Measurements from ENCODE around the gene NTF3. TPM values are rescaled to one million over a fixed set of nuclear protein-coding genes. Genes with fewer than 3 reads are reported as not detected.

NTF3 gene
- total and polyA plus RNA-seq, 2 of the 8 experiments (the other 6 are each of a cell fraction or from before 2014, with no cell fraction given), result 1.4 to 2.3 TPM

DNA sequence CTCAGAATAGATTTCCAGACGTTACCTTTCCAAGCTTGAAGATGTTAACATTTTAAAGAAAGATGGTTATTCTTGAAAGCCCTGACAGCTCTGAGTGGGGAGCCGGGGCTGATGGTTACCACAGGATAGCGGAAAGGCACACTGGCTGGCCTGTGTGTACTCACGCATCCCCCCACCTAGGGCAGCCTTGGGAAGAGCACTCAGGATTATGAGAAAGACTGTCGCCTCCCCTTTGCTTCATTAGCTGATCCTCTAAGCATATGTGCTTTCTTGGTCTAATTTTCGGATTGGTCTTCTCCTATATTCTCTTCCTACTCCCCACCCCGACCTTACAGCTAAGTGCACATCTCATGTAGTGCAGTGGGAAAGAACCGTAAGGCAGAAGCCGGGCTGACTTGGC, 20.7 kb downstream of the NTF3 start:
- H3K18ac ChIP-seq (ENCODE audit: extremely low read depth, low read length), result no peak overlapping the region
- no peak for FAIRE-seq
- H3K79me2 ChIP-seq (ENCODE audit: control insufficient read depth in 1 of 2, insufficient read depth in 2 of 2, low read length in 2 of 2), result no peaks in the 10 kb centered on the region
- TF ChIP-seq BRCA1 (IDR thresholded peaks at IDR 0.05; ENCODE audit: low read depth, low read length) (no peak), JUND (IDR thresholded peaks at IDR 0.05; ENCODE audit: low read length) (no peak), HDAC2 (IDR thresholded peaks at IDR 0.05; ENCODE audit: borderline replicate concordance in 1 of 2, low read depth in 2 of 2, low read length in 2 of 2) (no peak), ZNF274 (IDR thresholded peaks at IDR 0.05; ENCODE audit: borderline replicate concordance, extremely low read depth, low read length) (no peak)

More for the DNA sequence above, 20.7 kb downstream of the NTF3 start:
- Histone ChIP-seq H3K27ac (ENCODE audit: low read depth, low read length) (no peak overlapping the region), H3K23ac (ENCODE audit: insufficient read length) (no peak overlapping the region), H3K36me3 (ENCODE audit: control insufficient read depth in 2 of 4, insufficient read depth in 4 of 4, low read length in 3 of 4) (no peaks in the 10 kb centered on the region), H4K5ac (ENCODE audit: insufficient read length, low read depth, low read length) (no peak overlapping the region), H3K27me3 (replicated peaks in 1 of 4; ENCODE audit: control insufficient read depth in 3 of 4, extremely low read depth in 1 of 4, insufficient read depth in 3 of 4, low read length in 3 of 4) (no peaks in the 10 kb centered on the region; a peak in 2 of 7 replicates), H2BK15ac (ENCODE audit: low read length) (no peak overlapping the region), H3K4me3 (ENCODE audit: extremely low read depth in 1 of 4, insufficient read depth in 2 of 4, low read depth in 3 of 4, low read length in 4 of 4) (no peak overlapping the region), H2BK20ac (ENCODE audit: low read length) (no peak overlapping the region), H4K91ac (replicated peaks; ENCODE audit: insufficient read length, low read length) (no peak overlapping the region), H2AFZ (ENCODE audit: low read length) (no peak overlapping the region), H3K4me2 (ENCODE audit: insufficient read depth in 1 of 2, low read depth in 2 of 2, low read length in 2 of 2) (no peak overlapping the region), H2AK5ac (ENCODE audit: low read depth, low read length) (no peak overlapping the region), H4K8ac (ENCODE audit: extremely low read depth, insufficient read depth, low read length) (no peak overlapping the region), H3K56ac (replicated peaks; ENCODE audit: insufficient read length, low read depth, low read length) (no peak overlapping the region), H2BK120ac (replicated peaks; ENCODE audit: low read depth, low read length) (no peak overlapping the region), H3K9me3 (ENCODE audit: insufficient read depth in 2 of 2, low read depth in 1 of 2, low read length in 1 of 2) (no peaks in the 10 kb centered on the region), H2BK12ac (ENCODE audit: low read depth, low read length) (no peak overlapping the region), H3K4me1 (replicated peaks in 1 of 4; ENCODE audit: control insufficient read depth in 3 of 4, insufficient read depth in 4 of 4, low read length in 3 of 4) (peaks cover 0 to 5% (median under 1%) of the 10 kb centered on the region in 4 experiments; a peak in 3 of 7 replicates), H2BK5ac (ENCODE audit: low read depth, low read length) (no peak overlapping the region), H3K9ac (replicated peaks in 1 of 4; ENCODE audit: extremely low read depth in 1 of 4, low read depth in 3 of 4, low read length in 3 of 4) (no peak overlapping the region), H4K20me1 (replicated peaks in 1 of 2; ENCODE audit: control insufficient read depth in 1 of 2, insufficient read depth in 2 of 2, low read length in 2 of 2) (no peaks in the 10 kb centered on the region), H3K14ac (ENCODE audit: insufficient read length) (no peak overlapping the region), H3K79me1 (ENCODE audit: low read depth, low read length) (no peaks in the 10 kb centered on the region), H3K4ac (replicated peaks; ENCODE audit: insufficient read length, low read depth, low read length) (no peak overlapping the region), H3K23me2 (ENCODE audit: low read depth, low read length) (no peaks in the 10 kb centered on the region)
- 83% methylated on average over 9 of the region's 9 CpGs; no CpG with 5 or more reads in 1 of the 2 experiments for WGBS, 2 experiments (ENCODE audit: extremely low coverage in 1 of 2, insufficient coverage in 1 of 2, insufficient read length in 1 of 2, insufficient replicate concordance in 2 of 2, low coverage in 1 of 2, low lambda C conversion rate in 2 of 2, missing lambda C conversion rate in 1 of 2)
- POLR2A ChIA-PET (ENCODE audit: partially characterized antibody), result no interaction called here
- CTCF ChIA-PET (ENCODE audit: partially characterized antibody), result interaction anchor here (0.7 to 1.0 kb wide), 2 partner anchors 9 to 24 kb away, joined by 4 read pairs; no protein-coding TSS in a partner anchor
- no peak for DNase-seq (ENCODE audit: low read depth in 1 of 2, low spot score in 2 of 2)
